Fibroblast of skin of left quadriceps (primary cell): Measurements from ENCODE around the gene GPR137B.

Source experiments
- DNase-seq, 2 experiments: peaks; one replicate each; pipeline ENCODE4 v3.0.0-alpha.2; 2013; ENCODE audit warnings: low read depth in 2 of 2

The GPR137B gene

DNA sequence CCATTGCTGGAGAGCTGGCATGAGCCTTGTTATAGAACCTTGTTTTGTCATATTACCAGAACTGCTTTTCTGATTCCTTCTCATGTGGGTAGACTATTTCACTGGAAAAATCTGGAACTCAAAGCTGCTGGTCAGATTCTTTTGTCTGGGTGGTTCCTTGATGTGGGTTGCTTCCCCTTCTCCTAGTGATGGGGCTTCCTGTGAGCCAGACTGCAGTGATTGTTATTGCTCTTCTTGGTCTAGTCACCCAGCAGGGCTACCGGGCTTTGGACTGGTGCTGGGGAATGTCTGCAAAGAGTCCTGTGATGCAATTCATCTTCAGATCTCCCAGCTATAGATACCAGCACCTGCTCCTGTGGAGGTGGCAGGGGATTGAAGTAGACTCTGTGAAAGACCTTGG, 59.4 kb downstream of the GPR137B start:
- DNase-seq, result no peak

DNA sequence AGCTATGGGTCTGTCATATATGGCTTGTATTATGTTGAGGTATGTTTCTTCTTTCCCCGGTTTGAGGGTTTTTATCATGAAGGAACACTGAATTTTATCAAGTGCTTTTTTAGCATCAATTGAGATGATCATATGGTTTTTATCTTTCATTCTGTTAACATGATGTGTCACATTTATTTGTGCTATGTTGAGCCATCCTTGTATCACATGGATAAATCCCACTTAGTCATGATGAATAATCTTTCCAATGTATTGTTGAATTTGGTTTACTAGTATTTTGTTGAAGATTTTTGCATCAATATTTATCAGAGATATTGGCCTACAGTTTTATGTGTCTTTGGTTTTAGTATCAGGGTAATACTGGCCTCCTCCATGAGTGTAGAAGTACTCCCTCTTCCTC, 61.7 kb downstream of the GPR137B start:
- no peak for DNase-seq

DNA sequence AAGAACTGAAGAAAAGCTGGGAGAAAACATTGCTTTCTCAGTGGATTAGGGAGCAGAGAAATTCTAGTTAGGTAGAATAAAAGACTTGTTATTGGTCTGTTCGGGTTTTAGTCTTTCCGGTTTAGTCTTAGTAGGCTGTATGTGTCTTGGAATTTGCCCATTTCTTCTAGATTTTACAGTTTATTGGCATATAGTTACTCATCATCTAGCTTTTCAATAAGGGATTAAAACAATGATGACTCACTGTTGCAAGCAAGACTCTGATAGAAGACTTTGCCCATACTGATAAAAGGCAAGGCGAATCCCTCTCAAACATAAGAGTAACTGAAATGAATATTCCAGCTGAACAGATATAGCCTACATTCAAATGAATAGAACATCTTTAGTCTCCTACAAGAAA, 62.3 kb downstream of the GPR137B start:
- no peak for DNase-seq

DNA sequence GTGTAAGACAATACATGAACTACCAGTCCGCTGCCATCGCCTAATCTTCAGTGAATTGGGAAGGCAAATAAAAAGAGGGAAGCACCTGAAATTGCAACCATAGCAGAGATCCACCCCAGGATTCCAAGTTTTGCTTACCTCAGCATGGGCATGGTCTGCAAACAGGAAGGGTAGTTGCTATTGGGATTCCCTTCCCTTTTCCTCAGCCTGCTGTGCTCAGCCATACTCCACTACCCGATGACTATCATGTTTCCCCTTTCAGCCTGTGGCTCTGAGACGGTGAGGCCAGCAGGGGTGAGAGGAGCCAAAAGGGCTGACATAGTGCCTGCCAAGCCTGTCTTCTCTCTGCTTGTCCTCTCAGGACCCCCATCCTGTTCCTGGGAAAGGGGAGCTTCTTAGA, 64.2 kb downstream of the GPR137B start:
- DNase-seq, result no peak

DNA sequence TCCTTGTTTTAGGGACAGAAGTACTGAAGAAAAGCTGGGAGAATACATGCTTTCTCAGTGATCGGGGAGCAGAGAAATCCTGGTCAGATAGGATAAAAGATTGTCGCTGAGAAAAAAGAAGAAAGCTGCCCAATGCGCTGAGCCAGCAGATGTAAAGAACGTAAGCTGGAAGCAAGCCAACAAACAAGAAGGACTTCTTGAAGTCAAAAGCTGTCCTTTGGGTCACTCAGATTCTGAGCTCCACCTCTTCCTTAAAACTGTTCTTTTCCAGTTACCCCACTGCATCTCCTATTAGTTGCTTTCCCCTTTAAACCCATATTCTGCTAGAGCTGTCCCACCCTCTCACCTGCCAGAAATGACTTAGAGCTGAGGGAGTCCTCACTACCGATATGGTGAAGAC, 64.8 kb downstream of the GPR137B start:
- DNase-seq, result no peak

DNA sequence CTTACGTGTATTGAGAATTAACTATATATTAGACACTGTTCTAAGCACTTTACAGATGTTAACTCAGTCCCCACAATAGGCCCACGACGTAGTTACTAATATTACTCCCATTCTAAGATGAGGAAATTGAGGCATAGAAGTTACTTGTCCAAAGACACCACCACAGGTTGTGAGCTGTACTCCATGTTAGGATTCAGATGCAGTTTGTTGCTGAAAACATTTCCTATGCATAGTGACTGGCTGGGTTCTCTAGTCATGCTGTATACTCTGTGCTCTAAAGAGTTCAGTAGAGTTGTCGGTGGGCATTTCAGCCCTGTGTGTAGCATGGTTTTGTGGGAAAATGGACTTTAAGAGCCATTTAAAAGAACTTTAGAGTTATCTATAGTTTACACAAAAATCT, 65.2 kb downstream of the GPR137B start:
- no peak for DNase-seq

DNA sequence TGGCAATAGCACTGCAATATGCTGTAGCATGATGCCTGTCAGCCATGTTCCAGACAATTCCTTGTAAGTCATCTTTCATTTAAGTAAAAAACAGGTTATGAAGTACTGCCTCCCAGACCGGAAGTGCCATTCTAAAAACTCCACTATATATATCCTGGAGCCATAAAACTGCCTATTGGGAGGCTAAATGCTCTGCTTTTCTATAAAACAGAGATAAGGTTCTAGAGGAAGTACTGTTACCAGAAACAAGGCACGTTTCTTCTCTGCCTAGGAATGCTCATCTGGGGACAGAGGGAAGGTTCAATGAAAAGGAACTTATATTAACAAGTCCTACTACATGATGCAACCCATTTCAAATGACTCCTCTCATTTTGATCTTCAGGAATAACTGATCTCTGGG, 66.8 kb downstream of the GPR137B start:
- no peak for DNase-seq

DNA sequence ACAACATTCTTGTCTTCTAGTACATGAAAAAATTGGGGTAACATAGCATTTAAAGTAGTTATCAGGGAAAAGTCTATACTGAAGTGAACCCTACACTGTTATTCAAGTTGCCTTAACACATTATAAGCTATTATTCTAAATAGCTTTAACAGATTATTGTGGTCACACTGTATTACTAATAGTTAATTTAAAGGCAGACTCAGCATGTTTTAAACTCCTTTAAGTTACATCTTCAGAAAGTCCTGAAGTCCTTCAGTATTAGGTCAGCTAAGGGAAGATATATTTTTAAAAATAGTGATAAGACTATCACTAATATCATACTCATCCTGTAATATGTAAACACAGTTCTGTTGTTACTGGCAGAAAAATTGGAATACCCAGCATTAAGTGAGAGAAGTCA, 67.4 kb downstream of the GPR137B start:
- DNase-seq, result no peak

DNA sequence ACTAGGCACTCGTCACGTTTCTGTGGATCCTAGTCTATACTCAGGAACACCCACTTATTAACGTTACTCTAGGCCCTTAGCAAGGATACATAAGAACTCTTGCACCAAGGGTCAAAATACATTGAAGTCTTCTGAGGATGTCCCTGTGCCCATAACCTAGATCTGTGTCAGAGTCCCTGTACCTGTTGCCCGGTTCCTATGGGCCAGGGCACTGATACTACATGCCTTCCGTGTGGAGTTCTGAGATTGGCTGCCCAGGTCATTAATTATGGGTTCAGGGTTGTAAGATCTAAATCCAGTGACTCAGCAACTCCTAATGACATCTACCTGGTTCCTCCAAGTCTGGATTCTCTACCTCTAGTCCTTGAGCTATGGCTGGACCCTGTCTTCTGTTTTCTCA, 69.5 kb downstream of the GPR137B start:
- DNase-seq, result no peak

DNA sequence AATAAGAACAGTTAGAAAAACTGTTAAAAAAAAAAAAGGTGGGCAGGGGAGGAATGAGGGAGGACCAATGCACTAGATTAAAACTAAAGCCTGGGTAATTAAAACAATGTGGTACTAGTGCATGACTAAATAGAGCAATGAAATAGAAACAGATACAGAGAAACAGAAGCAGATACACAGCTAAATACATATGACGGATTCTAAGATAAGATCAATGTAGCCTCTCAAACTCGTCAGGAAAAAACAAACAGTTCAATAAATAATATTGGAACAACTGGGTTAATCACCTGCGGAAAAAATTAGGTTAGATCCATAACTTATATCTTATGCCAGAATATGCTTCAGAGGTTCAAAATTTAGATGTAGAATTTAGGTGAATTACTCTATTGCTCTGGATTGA, 71.2 kb downstream of the GPR137B start:
- DNase-seq, result no peak

DNA sequence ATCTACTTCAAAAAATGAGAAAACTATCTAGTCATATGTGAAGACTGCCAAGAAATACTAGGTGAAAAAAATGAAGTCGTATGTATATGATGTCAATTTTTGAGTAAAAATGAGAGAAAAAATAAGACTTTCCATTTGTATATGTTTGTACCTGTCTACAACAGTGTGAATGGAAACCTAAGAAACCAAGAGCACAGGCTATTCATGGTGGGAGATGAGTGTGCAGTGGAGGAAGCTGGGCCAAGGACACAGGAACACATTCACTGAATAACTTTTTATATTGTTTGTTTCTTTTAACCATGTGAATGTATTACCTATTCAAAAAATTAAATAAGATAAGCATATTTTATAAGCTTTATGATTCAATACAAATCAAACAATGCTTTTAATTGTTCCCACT, 72.4 kb downstream of the GPR137B start:
- no peak for DNase-seq

DNA sequence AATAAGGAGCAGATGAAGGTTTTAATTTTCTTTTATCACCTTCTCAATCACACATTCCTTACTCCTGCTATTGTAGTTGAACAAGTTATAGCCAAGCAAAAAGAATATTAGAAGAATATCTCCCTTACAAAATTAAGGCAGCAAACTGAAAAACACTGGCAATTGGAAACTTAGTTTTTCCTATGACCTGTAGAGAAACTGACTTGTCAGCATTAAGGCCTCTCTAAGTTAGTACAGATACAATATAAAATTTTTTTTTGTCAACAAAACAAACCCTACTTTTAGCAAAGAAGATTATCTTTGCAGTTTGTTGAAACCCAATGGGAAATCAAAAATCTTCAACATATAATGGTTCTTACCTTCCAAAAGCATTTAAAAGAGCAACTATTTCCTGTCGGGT, 78.1 kb downstream of the GPR137B start:
- DNase-seq, result no peak

DNA sequence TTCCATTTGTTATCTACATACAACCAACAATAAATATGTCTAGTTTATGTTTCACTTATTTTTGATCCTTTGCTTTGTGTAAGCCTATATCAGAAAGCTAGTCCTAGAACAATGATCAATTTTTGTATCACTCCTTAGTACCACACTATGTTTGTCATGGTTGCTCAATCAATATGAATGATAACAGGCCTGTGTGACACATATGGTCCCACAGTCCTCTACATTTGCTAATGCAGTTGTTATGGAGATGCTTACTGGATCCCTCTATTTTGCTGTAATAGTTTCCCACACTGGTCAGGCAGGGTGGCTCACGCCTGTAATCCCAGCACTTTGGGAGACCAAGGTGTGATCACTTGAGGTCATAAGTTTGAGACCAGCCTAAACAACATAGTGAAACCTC, 80.3 kb downstream of the GPR137B start:
- no peak for DNase-seq

DNA sequence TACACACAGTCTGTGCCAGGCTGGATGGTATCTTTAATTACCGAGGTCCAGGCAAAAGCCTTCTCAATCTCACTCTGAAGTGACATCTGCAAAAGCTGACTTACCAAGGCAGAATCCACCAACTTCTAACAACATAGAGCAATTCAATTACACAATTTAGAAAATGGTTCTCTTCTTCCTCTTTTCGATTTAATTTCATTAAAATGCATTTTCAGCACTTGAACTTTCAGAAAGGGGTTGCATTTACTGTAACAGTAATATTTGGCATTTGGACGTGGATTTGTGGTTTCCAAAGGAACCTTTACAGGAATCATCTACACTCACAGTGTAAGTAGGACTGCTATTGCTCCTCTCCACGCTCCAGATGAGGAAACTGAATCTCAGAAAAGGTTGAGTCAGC, 86.1 kb downstream of the GPR137B start:
- DNase-seq, result no peak

DNA sequence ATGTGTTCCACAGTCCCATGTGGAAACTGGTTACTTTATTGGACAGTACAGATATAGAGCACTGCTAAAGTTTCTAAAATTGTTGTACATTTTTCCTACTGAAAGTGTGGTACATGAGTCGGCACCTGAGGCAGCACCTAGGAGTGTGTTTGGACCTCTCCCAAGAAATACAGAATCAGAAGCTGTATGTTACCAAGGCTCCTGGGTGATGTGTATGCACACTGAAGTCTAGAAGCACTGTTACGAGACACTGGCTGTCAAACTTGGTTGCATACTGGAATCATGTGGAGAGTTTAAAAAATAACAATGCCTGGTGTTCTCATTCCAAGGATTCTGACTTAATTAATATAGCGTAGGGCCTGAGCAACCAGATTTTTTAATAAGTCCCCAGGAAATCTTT, 92.8 kb downstream of the GPR137B start:
- no peak for DNase-seq

DNA sequence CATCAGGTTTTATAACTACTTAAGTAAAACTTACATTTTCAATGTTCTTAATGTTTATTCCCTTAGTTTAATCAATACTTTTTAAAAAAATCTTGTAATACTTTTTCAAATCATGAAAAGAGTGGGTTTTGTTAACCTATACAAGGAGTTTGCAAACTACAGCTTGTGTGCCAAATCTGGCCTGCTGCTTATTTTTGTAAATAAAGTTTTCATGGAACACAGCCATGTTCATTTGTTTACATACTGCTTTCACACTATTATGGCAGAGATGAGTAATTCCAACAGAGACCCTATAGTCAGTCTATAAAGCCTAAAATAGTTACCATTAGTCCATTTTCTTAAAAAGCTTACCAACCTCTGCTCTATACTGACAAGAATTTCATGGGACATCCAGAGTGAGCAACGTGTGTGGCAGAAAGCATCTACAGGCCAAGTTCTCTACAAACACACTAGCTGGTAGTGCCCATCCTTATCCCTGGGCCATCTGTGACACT, 96.8 kb downstream of the GPR137B start:
- no peak for DNase-seq

DNA sequence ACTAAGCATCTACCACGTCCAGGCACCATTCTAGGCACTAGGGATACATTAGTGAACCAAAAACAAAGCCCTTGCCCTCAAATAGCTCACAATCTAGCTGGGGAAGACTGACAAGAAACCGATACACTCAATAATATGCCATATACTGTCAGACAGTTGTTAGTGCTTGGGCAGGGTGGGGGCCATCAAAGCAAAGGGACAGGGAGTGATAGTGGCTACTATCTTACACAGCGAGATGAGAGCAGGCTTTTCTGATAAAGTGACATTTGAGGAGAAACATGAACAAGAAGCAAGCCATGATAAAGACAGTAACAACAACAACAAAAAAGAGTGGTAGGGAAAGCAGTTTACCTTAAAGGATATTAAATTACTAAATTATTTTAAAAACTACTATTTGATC, 98.3 kb downstream of the GPR137B start:
- DNase-seq, result no peak

DNA sequence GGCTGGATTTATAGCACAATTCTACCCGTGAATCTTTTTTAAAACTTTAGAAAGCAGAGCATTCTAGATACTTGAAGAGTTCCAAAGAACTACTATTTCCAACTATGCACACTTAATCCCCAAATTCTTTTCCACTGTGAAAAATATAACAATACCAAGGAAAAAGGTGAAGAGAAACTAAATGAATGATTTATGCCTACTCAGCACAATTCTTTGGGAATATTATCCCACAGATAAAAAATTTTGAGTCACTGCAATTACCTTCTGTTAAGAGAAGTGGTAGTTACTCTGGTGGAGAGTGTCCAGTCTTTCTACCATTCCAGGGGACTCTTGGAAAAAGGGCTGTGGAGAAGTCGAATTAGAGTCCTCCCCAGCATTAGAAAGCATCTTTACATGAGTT, 100.2 kb downstream of the GPR137B start:
- no peak for DNase-seq

DNA sequence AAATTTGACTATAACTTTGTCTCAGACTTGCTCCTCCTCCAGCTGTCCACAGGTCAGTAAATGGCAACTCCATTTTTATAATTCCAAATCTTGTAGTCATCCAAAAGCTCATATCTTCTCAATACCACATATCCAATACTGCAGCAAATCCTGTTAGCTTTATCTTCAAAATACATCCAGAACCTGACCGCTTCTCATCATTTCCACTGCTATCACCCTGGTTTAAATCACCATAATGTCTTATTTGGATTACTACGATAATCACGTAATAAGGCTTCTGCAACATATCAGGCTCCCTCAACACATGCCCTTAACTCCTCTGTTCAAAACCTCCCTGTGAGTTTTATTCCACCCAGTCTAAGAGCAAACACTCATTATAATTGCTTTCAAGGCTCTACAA, 104.9 kb downstream of the GPR137B start:
- no peak for DNase-seq

DNA sequence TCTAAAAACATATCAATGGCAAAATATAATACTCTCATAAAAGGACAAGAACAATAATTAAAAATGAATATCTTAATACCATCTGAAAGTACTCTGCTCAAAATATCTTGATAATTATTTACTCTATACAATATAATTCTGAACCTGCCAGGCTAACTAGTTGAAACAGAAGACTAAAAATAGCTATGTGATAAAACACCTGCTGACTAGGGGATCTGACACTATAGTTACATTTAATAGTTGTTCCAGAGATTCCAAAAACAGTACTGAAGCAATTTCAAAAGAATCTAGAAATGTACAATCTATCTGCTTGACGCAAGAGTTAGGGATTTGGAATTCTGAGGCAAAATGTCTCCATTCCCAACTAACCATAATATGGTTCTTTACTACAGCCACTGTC, 109.2 kb downstream of the GPR137B start:
- DNase-seq, result no peak

DNA sequence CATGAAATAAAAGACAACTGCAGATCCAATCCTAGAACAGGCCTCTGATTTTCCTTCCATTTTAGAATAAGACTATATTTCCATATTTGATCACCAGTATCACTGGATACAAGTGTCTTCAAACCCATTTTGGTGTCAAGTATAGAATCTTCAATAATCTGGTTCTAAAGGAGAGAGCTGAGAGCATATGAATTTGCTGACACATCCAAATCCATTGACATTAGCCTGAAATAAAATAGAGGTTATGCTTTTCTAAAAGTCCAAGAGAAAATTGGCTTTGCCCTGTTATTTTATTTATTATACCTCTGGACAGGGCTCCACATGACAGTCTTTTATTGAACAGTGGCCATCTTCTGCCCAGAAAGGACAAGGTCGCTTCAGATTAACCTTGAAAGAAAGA, 110.8 kb downstream of the GPR137B start:
- DNase-seq, result no peak

DNA sequence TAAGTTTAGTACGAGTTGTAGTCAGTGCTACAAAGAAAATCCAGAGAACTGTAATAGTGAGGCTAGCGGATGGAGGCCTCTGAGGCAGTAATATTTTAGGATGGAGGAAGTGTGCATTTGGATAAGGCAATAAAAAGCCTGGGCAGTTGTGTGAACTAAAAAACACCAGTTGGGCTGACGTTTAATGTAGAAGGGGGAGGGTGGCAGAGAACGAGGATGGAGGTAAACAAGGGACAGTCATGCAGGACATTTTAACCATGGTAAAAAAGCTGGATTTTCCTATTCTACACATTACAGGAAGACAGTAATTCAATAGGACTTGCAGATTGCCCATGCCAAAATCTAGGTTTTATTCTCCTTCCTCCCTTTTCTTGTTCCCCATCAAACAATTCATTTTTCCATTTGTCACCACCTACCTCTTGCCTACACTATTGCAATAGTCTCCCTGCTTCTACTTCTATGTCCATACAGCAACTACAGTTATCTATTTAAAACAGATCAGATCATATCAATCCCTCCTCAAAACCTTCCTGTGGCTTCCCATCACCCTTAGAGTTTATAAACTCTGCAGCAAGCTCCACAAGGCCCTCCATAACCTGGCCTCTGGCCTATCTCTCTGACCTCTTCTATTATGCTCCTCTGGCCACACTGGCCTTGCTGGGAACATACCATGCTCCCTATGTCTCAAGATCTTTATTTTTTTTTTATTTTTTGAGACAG, 111.7 kb downstream of the GPR137B start:
- no peak for DNase-seq

DNA sequence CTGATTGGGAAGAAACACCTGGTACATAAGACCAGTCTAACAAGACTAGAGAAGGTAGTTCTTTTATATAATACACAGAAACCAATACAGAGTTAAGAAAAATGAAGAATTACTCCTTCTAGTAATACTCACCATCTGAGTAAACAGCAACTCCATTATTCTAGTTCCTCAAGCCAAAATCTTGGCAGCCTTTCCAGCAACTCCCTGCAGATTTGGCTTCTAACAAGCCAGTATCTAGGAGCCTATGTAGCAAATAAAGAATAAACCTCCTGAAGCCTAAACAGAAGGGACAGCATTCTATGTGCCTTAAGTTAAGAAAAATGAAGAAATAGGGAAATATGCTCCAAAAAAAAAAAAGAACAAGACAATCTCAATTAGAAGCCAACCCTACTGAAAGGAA, 114.9 kb downstream of the GPR137B start:
- DNase-seq, result no peak

DNA sequence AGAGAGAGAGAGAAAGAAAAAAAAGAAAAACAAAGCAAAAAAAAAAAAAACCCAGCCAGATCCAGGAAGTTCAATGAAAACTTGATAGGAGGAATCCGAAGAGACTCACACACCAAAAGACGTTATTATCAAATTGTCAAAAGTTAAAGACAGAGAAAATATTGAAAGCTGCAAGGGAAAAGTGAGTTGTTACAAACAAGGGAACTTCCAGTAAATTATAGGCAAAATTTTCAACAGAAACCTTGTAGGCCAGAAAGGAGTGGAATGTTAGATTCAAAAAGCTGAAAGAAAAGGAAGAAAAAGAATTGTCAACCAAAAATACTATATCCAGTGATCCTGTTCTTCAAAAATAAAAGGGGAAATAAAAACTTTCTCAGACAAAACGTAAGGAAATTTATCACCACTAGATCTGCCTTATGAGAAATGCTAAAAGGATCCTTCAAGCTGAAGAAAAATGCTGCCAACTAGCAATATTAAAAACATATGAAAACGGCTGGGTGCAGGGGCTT, 115.8 kb downstream of the GPR137B start:
- DNase-seq, result no peak
